Suprapubic skin (tissue), 4 donors: ENCODE results near the gene NARS2.

Experiments used
- CTCF ChIP-seq, 2 donors: fragments of 200-600 bp in 1 of 2; fragments of 450-650 bp in 1 of 2; sonication (generic) in 1 of 2; IDR thresholded peaks; one replicate each; pipeline ENCODE4 v1.5.1; 2016 to 2019; ENCODE audit warnings: antibody characterized with exemption in 2 of 2, mild to moderate bottlenecking in 1 of 2, moderate library complexity in 1 of 2
- EP300 ChIP-seq: sonication (generic); formaldehyde crosslinking; IDR thresholded peaks from one replicate; pipeline ENCODE4 v1.6.1; 2017; ENCODE audit warnings: antibody characterized with exemption
- POLR2A ChIP-seq, 2 donors: fragments of 450-650 bp; IDR thresholded peaks; one replicate each; pipeline ENCODE4 v1.6.1; 2017; ENCODE audit warnings: antibody characterized with exemption in 2 of 2, mild to moderate bottlenecking in 2 of 2, moderate library complexity in 2 of 2
- POLR2AphosphoS5 ChIP-seq, 3 donors: sonication (generic); formaldehyde crosslinking; IDR thresholded peaks; one replicate each; pipeline ENCODE4 v1.6.1; 2017; ENCODE audit warnings: antibody characterized with exemption in 3 of 3

- TF ChIP-seq POLR2AphosphoS5 (IDR thresholded peaks at IDR 0.05) (no peak), POLR2A (IDR thresholded peaks at IDR 0.05) (no peak), EP300 (no peak), CTCF (IDR thresholded peaks at IDR 0.05) (no peak)
Measured at GRCh38 chr11:78469896-78470295, 104.8 kb downstream of the NARS2 start.
